IMR-90 (cell line): ENCODE data around the gene LDAH. TPM values are rescaled to one million over a fixed set of nuclear protein-coding genes. Genes with fewer than 3 reads are reported as not detected.

Experiments
- ATAC-seq: fragments of 200-7000 bp; cut with Tn5 transposase; 2 replicates; pipeline ENCODE4 v1.9.1; 2020; ENCODE audit warnings: low read depth, mild to moderate bottlenecking, moderate library complexity
- BruUV-seq: library from RNA; stranded (reverse); fragments of 400-500 nt; replicated peaks from 2 replicates; lab custom pipeline; 2021; lab: Mats Ljungman, UMichigan
- CTCF ChIA-PET: fragments of 300-600 bp; formaldehyde crosslinking; extraction: SDS; loops from one replicate; lab custom pipeline; 2021; ENCODE audit warnings: antibody characterized with exemption; lab: Yijun Ruan, JAX
- POLR2A ChIA-PET: fragments of 300-600 bp; sonication (Branson Sonifier 250); formaldehyde crosslinking; loops from one replicate; lab custom pipeline; 2022; ENCODE audit warnings: antibody characterized with exemption; ENCODE audit not compliant: unreplicated experiment; lab: Charles Lee
- DNase-seq: peaks from one replicate; pipeline ENCODE4 v3.0.0; 2013
- H2AFZ ChIP-seq: replicated peaks from 2 replicates; pipeline ENCODE3; 2013; ENCODE audit warnings: low read length, mild to moderate bottlenecking; ENCODE audit not compliant: poor library complexity
- H2AK5ac ChIP-seq: 2 replicates; pipeline ENCODE4 v1.6.1; 2013; ENCODE audit warnings: low read depth, low read length, inconsistent platforms
- H2AK9ac ChIP-seq: replicated peaks from 2 replicates; pipeline ENCODE3; 2013; ENCODE audit warnings: mild to moderate bottlenecking, low read depth, low read length, moderate library complexity; ENCODE audit not compliant: poor library complexity
- H2BK120ac ChIP-seq: 2 replicates; pipeline ENCODE4 v1.6.1; 2013; ENCODE audit warnings: low read depth, low read length, inconsistent platforms
- H2BK15ac ChIP-seq: 3 replicates; pipeline ENCODE4 v1.6.1; 2013; ENCODE audit warnings: low read depth, low read length, inconsistent platforms
- H2BK20ac ChIP-seq: 2 replicates; pipeline ENCODE4 v1.6.1; 2013; ENCODE audit warnings: low read depth, mild to moderate bottlenecking, inconsistent platforms, low read length, moderate library complexity
- H2BK5ac ChIP-seq: 2 replicates; pipeline ENCODE4 v1.6.1; 2013; ENCODE audit warnings: mild to moderate bottlenecking, low read depth, low read length, inconsistent platforms; ENCODE audit not compliant: poor library complexity, severe bottlenecking
- H3K14ac ChIP-seq: replicated peaks from 2 replicates; pipeline ENCODE4 v1.6.1; 2013; ENCODE audit warnings: low read depth, low read length, inconsistent platforms
- H3K18ac ChIP-seq: 2 replicates; pipeline ENCODE4 v1.6.1; 2013; ENCODE audit warnings: low read depth, low read length, control low read depth
- H3K23ac ChIP-seq: 2 replicates; pipeline ENCODE4 v1.6.1; 2013; ENCODE audit warnings: low read depth, low read length, inconsistent platforms
- H3K27ac ChIP-seq: 2 replicates; pipeline ENCODE4 v1.5.1; 2013; ENCODE audit warnings: mild to moderate bottlenecking, control low read depth, low read length; ENCODE audit not compliant: insufficient read depth
- H3K27me3 ChIP-seq: 2 replicates; pipeline ENCODE4 v1.6.1; 2013; ENCODE audit warnings: low read length; ENCODE audit not compliant: control insufficient read depth, insufficient read depth
- H3K36me3 ChIP-seq: 2 replicates; pipeline ENCODE4 v1.6.1; 2013; ENCODE audit warnings: low read length, mixed read lengths; ENCODE audit not compliant: control insufficient read depth, insufficient read depth
- H3K4ac ChIP-seq: 2 replicates; pipeline ENCODE4 v1.6.1; 2013; ENCODE audit warnings: low read depth, low read length, inconsistent platforms
- H3K4me1 ChIP-seq: 2 replicates; pipeline ENCODE4 v1.6.1; 2013; ENCODE audit warnings: low read length, mixed read lengths; ENCODE audit not compliant: control insufficient read depth, insufficient read depth
- H3K4me2 ChIP-seq: 2 replicates; pipeline ENCODE4 v1.6.1; 2013; ENCODE audit warnings: low read depth, mild to moderate bottlenecking, control low read depth, low read length, moderate library complexity
- H3K4me3 ChIP-seq: 2 replicates; pipeline ENCODE4 v1.5.1; 2013; ENCODE audit warnings: low read depth, mild to moderate bottlenecking, control low read depth, low read length, moderate library complexity; ENCODE audit not compliant: insufficient read depth
- H3K56ac ChIP-seq: 2 replicates; pipeline ENCODE4 v1.6.1; 2013; ENCODE audit warnings: low read length, inconsistent platforms; ENCODE audit not compliant: insufficient read depth; ENCODE audit errors: extremely low read depth
- H3K79me1 ChIP-seq, 2 experiments: 2 replicates each; pipeline ENCODE4 v1.6.1; 2013; ENCODE audit warnings: low read length in 2 of 2, inconsistent platforms in 1 of 2, low read depth in 1 of 2
- H3K9ac ChIP-seq: 2 replicates; pipeline ENCODE4 v1.6.1; 2013; ENCODE audit warnings: low read depth, low read length, control low read depth
- H3K9me1 ChIP-seq: 2 replicates; pipeline ENCODE4 v1.6.1; 2013; ENCODE audit warnings: low read length, inconsistent platforms; ENCODE audit not compliant: insufficient read depth
- H3K9me3 ChIP-seq: 2 replicates; pipeline ENCODE4 v1.6.1; 2013; ENCODE audit warnings: low read length; ENCODE audit not compliant: control insufficient read depth, insufficient read depth
- H4K20me1 ChIP-seq: 2 replicates; pipeline ENCODE4 v1.6.1; 2013; ENCODE audit warnings: low read length, inconsistent platforms; ENCODE audit not compliant: insufficient read depth
- H4K5ac ChIP-seq: 2 replicates; pipeline ENCODE4 v1.6.1; 2013; ENCODE audit warnings: mild to moderate bottlenecking, low read depth, low read length, control low read depth
- H4K8ac ChIP-seq, 2 experiments: 2 replicates each; pipeline ENCODE4 v1.6.1; 2013; ENCODE audit warnings: low read depth in 2 of 2, low read length in 2 of 2, control low read depth in 1 of 2, inconsistent platforms in 1 of 2
- H4K91ac ChIP-seq: 2 replicates; pipeline ENCODE4 v1.6.1; 2013; ENCODE audit warnings: low read depth, low read length, inconsistent platforms; ENCODE audit not compliant: insufficient read depth
- BHLHE40 ChIP-seq: fragments of 150-350 bp; IDR thresholded peaks from 2 replicates; pipeline ENCODE4 v1.6.1; 2016; ENCODE audit warnings: mild to moderate bottlenecking, low read depth, low read length
- CEBPB ChIP-seq: IDR thresholded peaks from 2 replicates; pipeline ENCODE4 v1.6.1; 2012; ENCODE audit warnings: low read depth, low read length, improper control_type of control experiment
- CHD1 ChIP-seq: IDR thresholded peaks from 2 replicates; pipeline ENCODE4 v1.6.1; 2012; ENCODE audit warnings: low read depth, low read length, improper control_type of control experiment
- FOS ChIP-seq: fragments of 150-350 bp; IDR thresholded peaks from 2 replicates; pipeline ENCODE4 v1.6.1; 2016; ENCODE audit warnings: low read depth, low read length
- MAFK ChIP-seq: IDR thresholded peaks from 2 replicates; pipeline ENCODE4 v1.6.1; 2012; ENCODE audit warnings: low read depth, low read length, improper control_type of control experiment
- MAZ ChIP-seq: IDR thresholded peaks from 2 replicates; pipeline ENCODE4 v1.6.1; 2012; ENCODE audit warnings: low read depth, mild to moderate bottlenecking, low read length, improper control_type of control experiment, moderate library complexity, borderline replicate concordance
- MXI1 ChIP-seq: IDR thresholded peaks from 2 replicates; pipeline ENCODE4 v1.6.1; 2012; ENCODE audit warnings: low read depth, mild to moderate bottlenecking, low read length, moderate library complexity, borderline replicate concordance
- NFE2L2 ChIP-seq: fragments of 150-350 bp; IDR thresholded peaks from 2 replicates; pipeline ENCODE4 v1.6.1; 2016; ENCODE audit warnings: low read depth, mild to moderate bottlenecking, low read length
- POLR2A ChIP-seq: IDR thresholded peaks from 2 replicates; pipeline ENCODE4 v1.6.1; 2012; ENCODE audit warnings: mild to moderate bottlenecking, low read depth, low read length
- RAD21 ChIP-seq: IDR thresholded peaks from 2 replicates; pipeline ENCODE4 v1.6.1; 2012; ENCODE audit warnings: low read length, improper control_type of control experiment
- RCOR1 ChIP-seq: IDR thresholded peaks from 2 replicates; pipeline ENCODE4 v1.6.1; 2012; ENCODE audit warnings: mild to moderate bottlenecking, low read length, improper control_type of control experiment; ENCODE audit not compliant: insufficient replicate concordance
- RFX5 ChIP-seq: IDR thresholded peaks from 2 replicates; pipeline ENCODE4 v1.8.0; 2012; ENCODE audit warnings: low read depth, mild to moderate bottlenecking, low read length, moderate library complexity
- SMC3 ChIP-seq: fragments of 150-350 bp; IDR thresholded peaks from 2 replicates; pipeline ENCODE4 v1.6.1; 2016; ENCODE audit warnings: low read depth, mild to moderate bottlenecking, antibody characterized with exemption, low read length, moderate library complexity
- WGBS, 2 experiments: methylation state at CpG; one replicate each; pipeline versions ENCODE4 v1.1.5 to v1.1.7; 2013; ENCODE audit warnings: missing lambda C conversion rate in 2 of 2; ENCODE audit not compliant: insufficient read length in 1 of 2; ENCODE audit errors: extremely low coverage in 2 of 2; 5-methylcytosine and 5-hydroxymethylcytosine counted together
- dilution Hi-C: fragments of 300-500 bp; cut with HindIII; formaldehyde crosslinking; loops from one replicate; pipeline ENCODE4 v1.14.3; 2018; ENCODE audit warnings: low sequenced_read_pairs; ENCODE audit not compliant: unreplicated experiment
- in situ Hi-C: fragments of 300-500 bp; cut with MboI; formaldehyde crosslinking; loops from 3 replicates; pipeline ENCODE4 v1.14.3; 2019; ENCODE audit warnings: low sequenced_read_pairs, inconsistent platforms, mixed read lengths
- intact Hi-C: fragments of 100-400 bp; cut with micrococcal nuclease; formaldehyde crosslinking; loops from 2 replicates; pipeline ENCODE4 v1.10.0; 2022
- polyA plus RNA-seq, 3 experiments: library from polyadenylated mRNA; depleted of rRNA; stranded (reverse); fragments of >200 nt; gene quantifications; 2 replicates each; pipeline ENCODE4 v1.2.3, GENCODE V29; 2012; ENCODE audit warnings: low replicate concordance in 1 of 3
- total RNA-seq: library from RNA; depleted of rRNA; stranded (reverse); fragments of >200 nt; gene quantifications from 2 replicates; pipeline ENCODE4 v1.2.3, GENCODE V29; 2012
- TF ChIP-seq, protein P1 (sequence below): fragments of 150-350 bp; IDR thresholded peaks from 2 replicates; pipeline ENCODE4 v1.6.1; 2017; ENCODE audit warnings: mild to moderate bottlenecking, antibody characterized with exemption, low read length, low read depth
- TF ChIP-seq, protein P2 (sequence below): conservative IDR thresholded peaks from 2 replicates; pipeline ENCODE4 v1.5.1; 2012; ENCODE audit warnings: mild to moderate bottlenecking, low read depth, low read length, improper control_type of control experiment
- TF ChIP-seq, protein P3 (sequence below): fragments of 150-350 bp; IDR thresholded peaks from 2 replicates; pipeline ENCODE4 v1.6.1; 2016; ENCODE audit warnings: low read depth, mild to moderate bottlenecking, low read length, moderate library complexity, borderline replicate concordance

The LDAH gene
- total and polyA plus RNA-seq, 2 of the 4 experiments (the other 2 are of a cell fraction) = 12.1 to 31.7 TPM

DNA sequence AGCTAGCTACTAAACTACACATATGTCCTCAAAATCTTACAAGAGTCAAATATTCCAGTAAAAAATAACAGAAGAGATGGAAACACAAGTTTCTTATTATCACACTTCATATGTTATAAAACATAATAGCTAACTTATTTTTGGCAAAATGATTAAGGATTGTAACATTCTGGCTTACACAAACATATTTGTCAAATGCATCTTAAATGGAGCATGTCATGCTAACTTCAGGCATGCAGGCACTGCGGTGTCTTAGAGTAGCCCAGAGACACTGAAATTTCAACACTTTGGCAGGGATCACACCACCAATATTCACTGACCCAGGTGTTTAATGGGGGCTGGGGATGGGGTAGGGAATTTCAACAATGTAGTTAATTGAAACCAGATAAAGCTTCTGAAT, 51.6 kb downstream of the LDAH start:
- H2AK5ac ChIP-seq = no peak overlapping the region
- ChIA-PET CTCF (interaction anchor here (0.6 to 3.1 kb wide), 3 partner anchors 10 to 1384 kb away, joined by 3 to 12 read pairs (median 3); no protein-coding TSS in a partner anchor), POLR2A (no interaction called here)
- intact Hi-C loops = no loop called here
- dilution Hi-C loops = no loop called here
- WGBS, 2 experiments = no CpG with 5 or more reads among the region's 1 CpG
- no peak overlapping the region for H2AFZ ChIP-seq
- no peak overlapping the region for H3K4me3 ChIP-seq
- no TSS peak for BruUV-seq
- no peak overlapping the region for H2BK15ac ChIP-seq
- H3K27me3 ChIP-seq = no peaks in the 10 kb centered on the region
- peaks cover 5% of the 10 kb centered on the region; the same call in 1 of the 2 replicates for H3K9me1 ChIP-seq
- peaks cover 6% of the 10 kb centered on the region for H3K36me3 ChIP-seq
- no peak overlapping the region for H3K4ac ChIP-seq
- H3K4me1 ChIP-seq = 0 out of 2 replicates have a peak, but pooled peaks cover 2% of the 10 kb centered on the region
- no peak for DNase-seq
- H3K23ac ChIP-seq = no peak overlapping the region
- in situ Hi-C loops = no loop called here
- no peak overlapping the region for H3K27ac ChIP-seq
- TF ChIP-seq, protein P1, sequence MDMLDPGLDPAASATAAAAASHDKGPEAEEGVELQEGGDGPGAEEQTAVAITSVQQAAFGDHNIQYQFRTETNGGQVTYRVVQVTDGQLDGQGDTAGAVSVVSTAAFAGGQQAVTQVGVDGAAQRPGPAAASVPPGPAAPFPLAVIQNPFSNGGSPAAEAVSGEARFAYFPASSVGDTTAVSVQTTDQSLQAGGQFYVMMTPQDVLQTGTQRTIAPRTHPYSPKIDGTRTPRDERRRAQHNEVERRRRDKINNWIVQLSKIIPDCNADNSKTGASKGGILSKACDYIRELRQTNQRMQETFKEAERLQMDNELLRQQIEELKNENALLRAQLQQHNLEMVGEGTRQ = no peak
- no peak for TF ChIP-seq RCOR1
- TF ChIP-seq, protein P2, sequence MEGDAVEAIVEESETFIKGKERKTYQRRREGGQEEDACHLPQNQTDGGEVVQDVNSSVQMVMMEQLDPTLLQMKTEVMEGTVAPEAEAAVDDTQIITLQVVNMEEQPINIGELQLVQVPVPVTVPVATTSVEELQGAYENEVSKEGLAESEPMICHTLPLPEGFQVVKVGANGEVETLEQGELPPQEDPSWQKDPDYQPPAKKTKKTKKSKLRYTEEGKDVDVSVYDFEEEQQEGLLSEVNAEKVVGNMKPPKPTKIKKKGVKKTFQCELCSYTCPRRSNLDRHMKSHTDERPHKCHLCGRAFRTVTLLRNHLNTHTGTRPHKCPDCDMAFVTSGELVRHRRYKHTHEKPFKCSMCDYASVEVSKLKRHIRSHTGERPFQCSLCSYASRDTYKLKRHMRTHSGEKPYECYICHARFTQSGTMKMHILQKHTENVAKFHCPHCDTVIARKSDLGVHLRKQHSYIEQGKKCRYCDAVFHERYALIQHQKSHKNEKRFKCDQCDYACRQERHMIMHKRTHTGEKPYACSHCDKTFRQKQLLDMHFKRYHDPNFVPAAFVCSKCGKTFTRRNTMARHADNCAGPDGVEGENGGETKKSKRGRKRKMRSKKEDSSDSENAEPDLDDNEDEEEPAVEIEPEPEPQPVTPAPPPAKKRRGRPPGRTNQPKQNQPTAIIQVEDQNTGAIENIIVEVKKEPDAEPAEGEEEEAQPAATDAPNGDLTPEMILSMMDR = no peak
- TF ChIP-seq RAD21 = no peak
- TF ChIP-seq MXI1 = no peak
- no peak for TF ChIP-seq FOS
- TF ChIP-seq POLR2A = no peak
- TF ChIP-seq MAFK = no peak
- TF ChIP-seq CHD1 = no peak
- no peak for TF ChIP-seq MAZ
- no peak for TF ChIP-seq SMC3
- TF ChIP-seq CEBPB = no peak
- TF ChIP-seq NFE2L2 = no peak
- TF ChIP-seq, protein P3, sequence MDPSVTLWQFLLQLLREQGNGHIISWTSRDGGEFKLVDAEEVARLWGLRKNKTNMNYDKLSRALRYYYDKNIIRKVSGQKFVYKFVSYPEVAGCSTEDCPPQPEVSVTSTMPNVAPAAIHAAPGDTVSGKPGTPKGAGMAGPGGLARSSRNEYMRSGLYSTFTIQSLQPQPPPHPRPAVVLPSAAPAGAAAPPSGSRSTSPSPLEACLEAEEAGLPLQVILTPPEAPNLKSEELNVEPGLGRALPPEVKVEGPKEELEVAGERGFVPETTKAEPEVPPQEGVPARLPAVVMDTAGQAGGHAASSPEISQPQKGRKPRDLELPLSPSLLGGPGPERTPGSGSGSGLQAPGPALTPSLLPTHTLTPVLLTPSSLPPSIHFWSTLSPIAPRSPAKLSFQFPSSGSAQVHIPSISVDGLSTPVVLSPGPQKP = no peak
- TF ChIP-seq RFX5 = no peak
- no peak for TF ChIP-seq BHLHE40
- no peak overlapping the region for H3K9ac ChIP-seq
- ATAC-seq = no peak
- H2BK5ac ChIP-seq = no peak overlapping the region
- H3K9me3 ChIP-seq = no peaks in the 10 kb centered on the region
- H2BK20ac ChIP-seq = no peak overlapping the region
- H4K91ac ChIP-seq = no peak overlapping the region
- no peak overlapping the region for H3K18ac ChIP-seq
- no peak overlapping the region for H2BK120ac ChIP-seq
- H3K4me2 ChIP-seq = no peak overlapping the region
- H3K79me1 ChIP-seq = peaks cover 0 to 3% of the 10 kb centered on the region in 2 experiments; a peak in 1 of 4 replicates
- H3K56ac ChIP-seq = no peak overlapping the region
- H4K20me1 ChIP-seq = no peaks in the 10 kb centered on the region; the same call in 1 of the 2 replicates
- no peak overlapping the region for H4K8ac ChIP-seq
- no peak overlapping the region for H4K5ac ChIP-seq
- H2AK9ac ChIP-seq = no peak overlapping the region
- no peak overlapping the region for H3K14ac ChIP-seq
